Stomach (tissue), 9 donors: Measurements from ENCODE around the gene TNS3. TPM values are rescaled to one million over a fixed set of nuclear protein-coding genes. Genes with fewer than 3 reads are reported as not detected.

ENCODE experiments used
- DNase-seq, 2 donors: peaks; one replicate each; pipeline versions ENCODE4 v3.0.0 to v3.0.0-alpha.2; 2013 to 2019
- H3K27ac ChIP-seq, 5 donors: fragments of 200-600 bp in 4 of 5; sonication (generic) in 4 of 5; one replicate each; pipeline ENCODE4 v1.5.1; 2013 to 2019; ENCODE audit warnings: mild to moderate bottlenecking in 1 of 5, moderate library complexity in 1 of 5
- H3K27me3 ChIP-seq, 3 donors: fragments of 200-600 bp; sonication (generic); one replicate each; pipeline ENCODE4 v1.5.1; 2017 to 2019; ENCODE audit warnings: mixed run types in 1 of 3
- H3K36me3 ChIP-seq, 4 donors: fragments of 200-600 bp; sonication (generic); 1 replicate in 3 of 4; 2 replicates in 1 of 4; pipeline ENCODE4 v1.5.1; 2016 to 2019
- H3K4me1 ChIP-seq, 4 donors: fragments of 200-600 bp; sonication (generic); one replicate each; pipeline ENCODE4 v1.5.1; 2016 to 2019
- H3K4me3 ChIP-seq, 4 donors: fragments of 200-600 bp; sonication (generic) in 3 of 4; one replicate each; pipeline ENCODE4 v1.5.1; 2016 to 2019; ENCODE audit warnings: mild to moderate bottlenecking in 1 of 4
- H3K9me3 ChIP-seq, 4 donors: fragments of 200-600 bp; sonication (generic); one replicate each; pipeline ENCODE4 v1.5.1; 2016 to 2019
- EP300 ChIP-seq: sonication (generic); formaldehyde crosslinking; IDR thresholded peaks from one replicate; pipeline ENCODE4 v1.6.1; 2017; ENCODE audit warnings: antibody characterized with exemption
- POLR2A ChIP-seq, 4 donors: fragments of 450-650 bp; IDR thresholded peaks; one replicate each; pipeline ENCODE4 v1.6.1; 2016; ENCODE audit warnings: antibody characterized with exemption in 4 of 4, control low read depth in 2 of 4, mild to moderate bottlenecking in 1 of 4, moderate library complexity in 1 of 4
- POLR2AphosphoS5 ChIP-seq, 3 donors: sonication (generic); formaldehyde crosslinking; IDR thresholded peaks; one replicate each; pipeline ENCODE4 v1.6.1; 2016; ENCODE audit warnings: antibody characterized with exemption in 3 of 3
- WGBS, 5 donors: extraction: QIAGEN DNeasy Blood & Tissue Kit in 3 of 5; methylation state at CpG; one replicate each; pipeline versions ENCODE4 v1.1.5 to v1.1.7; 2013 to 2018; 5-methylcytosine and 5-hydroxymethylcytosine counted together
- intact Hi-C: fragments of 100-400 bp; cut with DNase I; formaldehyde crosslinking; loops from one replicate; pipeline ENCODE4 v1.15.1; 2023; ENCODE audit warnings: low total_unique reads
- polyA plus RNA-seq, 3 donors: library from polyadenylated mRNA; stranded (reverse); fragments of 200-250 nt; gene quantifications; one replicate each; pipeline ENCODE4 v1.2.3, GENCODE V29; 2013
- total RNA-seq, 5 donors: library from RNA; depleted of rRNA; stranded (reverse); fragments of >200 nt; gene quantifications; one replicate each; pipeline versions ENCODE4 v1.1.0 to v1.2.3, GENCODE V29; 2014 to 2016
- TF ChIP-seq, protein P1 (sequence below), 7 experiments: fragments of 450-650 bp in 4 of 7; fragments of 200-600 bp in 3 of 7; sonication (generic) in 3 of 7; IDR thresholded peaks; one replicate each; pipeline ENCODE4 v1.5.1; 2016 to 2019; ENCODE audit warnings: antibody characterized with exemption in 7 of 7, control low read depth in 2 of 7, mild to moderate bottlenecking in 1 of 7
- donor health status: healthy with polysubstance abuse.
- donor health status: Bipolar disorder and iron deficiency.
- donor health status: healthy.

Gene TNS3
- total and polyA plus RNA-seq, 8 donors, result 10.0 to 105 (median 41.0) TPM

- peaks cover 76 to 99% (median 94%) of the 10 kb centered on the region in 4 donors for H3K4me1 ChIP-seq
Measured at GRCh38 chr7:47479821-47480575, 101.9 kb downstream of the TNS3 start.

GRCh38 chr7:47478926-47479711 lies 102.8 kb downstream of the TNS3 start:
- Histone ChIP-seq H3K36me3 (no peaks in the 10 kb centered on the region), H3K9me3 (no peaks in the 10 kb centered on the region), H3K27me3 (no peaks in the 10 kb centered on the region), H3K4me1 (peaks cover 74 to 98% (median 95%) of the 10 kb centered on the region in 4 donors), H3K27ac (peak overlapping the region; percentile 82 to 90 (median 85)), H3K4me3 (no peak overlapping the region)
- 46 to 67% (median 60%) methylated on average over 11 to 17 of the region's 17 CpGs for WGBS, 5 donors
- TF ChIP-seq POLR2AphosphoS5 (IDR thresholded peaks at IDR 0.05) (no peak), EP300 (no peak), POLR2A (IDR thresholded peaks at IDR 0.05) (no peak)
- TF ChIP-seq, protein P1, sequence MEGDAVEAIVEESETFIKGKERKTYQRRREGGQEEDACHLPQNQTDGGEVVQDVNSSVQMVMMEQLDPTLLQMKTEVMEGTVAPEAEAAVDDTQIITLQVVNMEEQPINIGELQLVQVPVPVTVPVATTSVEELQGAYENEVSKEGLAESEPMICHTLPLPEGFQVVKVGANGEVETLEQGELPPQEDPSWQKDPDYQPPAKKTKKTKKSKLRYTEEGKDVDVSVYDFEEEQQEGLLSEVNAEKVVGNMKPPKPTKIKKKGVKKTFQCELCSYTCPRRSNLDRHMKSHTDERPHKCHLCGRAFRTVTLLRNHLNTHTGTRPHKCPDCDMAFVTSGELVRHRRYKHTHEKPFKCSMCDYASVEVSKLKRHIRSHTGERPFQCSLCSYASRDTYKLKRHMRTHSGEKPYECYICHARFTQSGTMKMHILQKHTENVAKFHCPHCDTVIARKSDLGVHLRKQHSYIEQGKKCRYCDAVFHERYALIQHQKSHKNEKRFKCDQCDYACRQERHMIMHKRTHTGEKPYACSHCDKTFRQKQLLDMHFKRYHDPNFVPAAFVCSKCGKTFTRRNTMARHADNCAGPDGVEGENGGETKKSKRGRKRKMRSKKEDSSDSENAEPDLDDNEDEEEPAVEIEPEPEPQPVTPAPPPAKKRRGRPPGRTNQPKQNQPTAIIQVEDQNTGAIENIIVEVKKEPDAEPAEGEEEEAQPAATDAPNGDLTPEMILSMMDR (IDR thresholded peaks at IDR 0.05), result no peak
- intact Hi-C loops, result no loop called here
- no peak for DNase-seq

More at GRCh38 chr7:47479821-47480575, 101.9 kb downstream of the TNS3 start:
- 63 to 78% (median 71%) methylated on average over 7 to 12 of the region's 12 CpGs for WGBS, 5 donors
- no peaks in the 10 kb centered on the region for H3K27me3 ChIP-seq
- peak overlapping the region; percentile 82 to 90 (median 85) for H3K27ac ChIP-seq
- TF ChIP-seq EP300, result no peak
- TF ChIP-seq, protein P1 (IDR thresholded peaks at IDR 0.05), result no peak
- TF ChIP-seq POLR2A (IDR thresholded peaks at IDR 0.05), result no peak
- TF ChIP-seq POLR2AphosphoS5 (IDR thresholded peaks at IDR 0.05), result no peak
- no peaks in the 10 kb centered on the region for H3K36me3 ChIP-seq
- DNase-seq, result no peak
- intact Hi-C loops, result no loop called here
- no peak overlapping the region for H3K4me3 ChIP-seq
- H3K9me3 ChIP-seq, result no peaks in the 10 kb centered on the region

- intact Hi-C loops, result no loop called here
- WGBS, 5 donors, result 17 to 40% (median 20%) methylated on average over 1 to 6 of the region's 6 CpGs
- Histone ChIP-seq H3K27me3 (no peaks in the 10 kb centered on the region), H3K36me3 (no peaks in the 10 kb centered on the region), H3K4me3 (peak overlapping the region in 1 of 4 donors; percentile 3), H3K27ac (peak overlapping the region; percentile 30 to 89 (median 83)), H3K4me1 (peaks cover 66 to 98% (median 93%) of the 10 kb centered on the region in 4 donors), H3K9me3 (no peaks in the 10 kb centered on the region)
- no peak for DNase-seq
- TF ChIP-seq, protein P1 (IDR thresholded peaks at IDR 0.05), result no peak
- TF ChIP-seq POLR2A (IDR thresholded peaks at IDR 0.05), result no peak
- TF ChIP-seq EP300, result no peak
- no peak for TF ChIP-seq POLR2AphosphoS5 (IDR thresholded peaks at IDR 0.05)
Measured at GRCh38 chr7:47478017-47478344, 103.9 kb downstream of the TNS3 start.

GRCh38 chr7:47477191-47478016 lies 104.5 kb downstream of the TNS3 start:
- Histone ChIP-seq H3K27ac (peak overlapping the region; percentile 30 to 89 (median 83)), H3K4me1 (peaks cover 60 to 98% (median 92%) of the 10 kb centered on the region in 4 donors)
- WGBS, 5 donors, result 59 to 67% (median 63%) methylated on average over 8 of the region's 8 CpGs

More at GRCh38 chr7:47477191-47478016, 104.5 kb downstream of the TNS3 start:
- TF ChIP-seq POLR2A (IDR thresholded peaks at IDR 0.05) (no peak), POLR2AphosphoS5 (IDR thresholded peaks at IDR 0.05) (no peak), EP300 (no peak)
- TF ChIP-seq, protein P1 (IDR thresholded peaks at IDR 0.05), result no peak
- no peak for DNase-seq
- H3K4me3 ChIP-seq, result peak overlapping the region in 1 of 4 donors; percentile 3
- no peaks in the 10 kb centered on the region for H3K9me3 ChIP-seq
- no peaks in the 10 kb centered on the region for H3K27me3 ChIP-seq
- no peaks in the 10 kb centered on the region for H3K36me3 ChIP-seq
- intact Hi-C loops, result no loop called here
